Measurements from ENCODE around the gene ARMC6.

DNA sequence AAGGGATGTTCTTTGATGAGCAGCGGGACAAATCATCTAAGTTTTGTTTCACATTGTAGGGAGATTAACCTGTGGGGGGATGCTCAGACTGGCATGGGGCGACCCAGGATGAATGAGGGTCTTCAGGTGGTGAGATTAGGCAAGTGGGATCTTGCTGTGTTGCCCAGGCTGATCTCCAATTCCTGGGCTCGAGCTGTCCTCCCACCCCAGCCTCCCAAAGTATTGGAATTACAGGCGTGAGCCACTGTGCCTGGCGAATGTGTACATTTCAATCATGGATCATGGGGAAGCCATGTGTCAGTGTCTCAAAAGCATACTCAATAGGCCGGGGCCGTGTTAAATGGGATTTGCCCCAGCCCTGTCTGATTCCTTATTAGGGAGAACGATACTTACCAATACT, 38.5 kb downstream of the ARMC6 start:
- TF ChIP-seq, protein P1, sequence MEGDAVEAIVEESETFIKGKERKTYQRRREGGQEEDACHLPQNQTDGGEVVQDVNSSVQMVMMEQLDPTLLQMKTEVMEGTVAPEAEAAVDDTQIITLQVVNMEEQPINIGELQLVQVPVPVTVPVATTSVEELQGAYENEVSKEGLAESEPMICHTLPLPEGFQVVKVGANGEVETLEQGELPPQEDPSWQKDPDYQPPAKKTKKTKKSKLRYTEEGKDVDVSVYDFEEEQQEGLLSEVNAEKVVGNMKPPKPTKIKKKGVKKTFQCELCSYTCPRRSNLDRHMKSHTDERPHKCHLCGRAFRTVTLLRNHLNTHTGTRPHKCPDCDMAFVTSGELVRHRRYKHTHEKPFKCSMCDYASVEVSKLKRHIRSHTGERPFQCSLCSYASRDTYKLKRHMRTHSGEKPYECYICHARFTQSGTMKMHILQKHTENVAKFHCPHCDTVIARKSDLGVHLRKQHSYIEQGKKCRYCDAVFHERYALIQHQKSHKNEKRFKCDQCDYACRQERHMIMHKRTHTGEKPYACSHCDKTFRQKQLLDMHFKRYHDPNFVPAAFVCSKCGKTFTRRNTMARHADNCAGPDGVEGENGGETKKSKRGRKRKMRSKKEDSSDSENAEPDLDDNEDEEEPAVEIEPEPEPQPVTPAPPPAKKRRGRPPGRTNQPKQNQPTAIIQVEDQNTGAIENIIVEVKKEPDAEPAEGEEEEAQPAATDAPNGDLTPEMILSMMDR (IDR thresholded peaks at IDR 0.05; ENCODE audit: insufficient read depth, low read length, poor library complexity, severe bottlenecking), result no peak
- no peak for TF ChIP-seq EZH2phosphoT487 (conservative IDR thresholded peaks at IDR 0.05; ENCODE audit: low read length)

Measured in SU-DHL-6 (cell line).